Upper lobe of left lung (tissue), 4 donors: ENCODE results near the gene RPL12.

ENCODE experiments used
- EP300 ChIP-seq, 4 donors: sonication (generic); formaldehyde crosslinking; IDR thresholded peaks; one replicate each; pipeline ENCODE4 v1.5.1; 2017; ENCODE audit warnings: antibody characterized with exemption in 4 of 4, control low read depth in 2 of 4
- POLR2A ChIP-seq, 4 donors: fragments of 450-650 bp; IDR thresholded peaks; one replicate each; pipeline ENCODE4 v1.5.1; 2016 to 2017; ENCODE audit warnings: antibody characterized with exemption in 4 of 4, mild to moderate bottlenecking in 2 of 4
- POLR2AphosphoS5 ChIP-seq, 2 donors: sonication (generic); formaldehyde crosslinking; IDR thresholded peaks; one replicate each; pipeline ENCODE4 v1.5.1; 2017; ENCODE audit warnings: antibody characterized with exemption in 2 of 2
- TF ChIP-seq, protein P1 (sequence below), 6 experiments: fragments of 450-650 bp in 4 of 6; fragments of 200-600 bp in 2 of 6; sonication (generic) in 2 of 6; IDR thresholded peaks; one replicate each; pipeline ENCODE4 v1.5.1; 2016 to 2019; ENCODE audit warnings: antibody characterized with exemption in 6 of 6

DNA sequence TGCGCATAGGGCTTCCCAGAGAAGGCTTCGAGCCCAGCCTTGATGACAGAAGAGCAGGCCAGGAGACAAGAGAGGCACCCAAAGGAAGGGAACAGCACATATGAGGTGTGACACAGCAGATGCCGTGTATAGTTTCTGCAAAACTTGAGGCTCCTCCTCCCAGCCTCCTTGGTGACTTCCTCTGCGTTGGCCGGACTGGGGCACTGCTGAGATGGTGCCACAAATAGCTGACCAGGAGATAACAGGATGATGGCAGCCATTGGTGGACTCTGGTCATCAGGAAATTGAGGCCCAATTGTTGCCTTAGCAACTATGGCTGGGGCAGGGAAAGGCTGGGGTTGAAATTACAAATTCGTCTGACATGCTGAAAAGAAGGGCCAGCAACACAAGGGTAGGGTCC is 31.9 kb downstream of the RPL12 start:
- TF ChIP-seq, protein P1, sequence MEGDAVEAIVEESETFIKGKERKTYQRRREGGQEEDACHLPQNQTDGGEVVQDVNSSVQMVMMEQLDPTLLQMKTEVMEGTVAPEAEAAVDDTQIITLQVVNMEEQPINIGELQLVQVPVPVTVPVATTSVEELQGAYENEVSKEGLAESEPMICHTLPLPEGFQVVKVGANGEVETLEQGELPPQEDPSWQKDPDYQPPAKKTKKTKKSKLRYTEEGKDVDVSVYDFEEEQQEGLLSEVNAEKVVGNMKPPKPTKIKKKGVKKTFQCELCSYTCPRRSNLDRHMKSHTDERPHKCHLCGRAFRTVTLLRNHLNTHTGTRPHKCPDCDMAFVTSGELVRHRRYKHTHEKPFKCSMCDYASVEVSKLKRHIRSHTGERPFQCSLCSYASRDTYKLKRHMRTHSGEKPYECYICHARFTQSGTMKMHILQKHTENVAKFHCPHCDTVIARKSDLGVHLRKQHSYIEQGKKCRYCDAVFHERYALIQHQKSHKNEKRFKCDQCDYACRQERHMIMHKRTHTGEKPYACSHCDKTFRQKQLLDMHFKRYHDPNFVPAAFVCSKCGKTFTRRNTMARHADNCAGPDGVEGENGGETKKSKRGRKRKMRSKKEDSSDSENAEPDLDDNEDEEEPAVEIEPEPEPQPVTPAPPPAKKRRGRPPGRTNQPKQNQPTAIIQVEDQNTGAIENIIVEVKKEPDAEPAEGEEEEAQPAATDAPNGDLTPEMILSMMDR (IDR thresholded peaks at IDR 0.05): no peak
- TF ChIP-seq EP300 (IDR thresholded peaks at IDR 0.05) (no peak), POLR2AphosphoS5 (IDR thresholded peaks at IDR 0.05) (no peak), POLR2A (IDR thresholded peaks at IDR 0.05) (no peak)
